Right ventricle myocardium inferior (tissue), 1 donor: ENCODE measurements around the gene CD274. TPM values are rescaled to one million over a fixed set of nuclear protein-coding genes. Genes with fewer than 3 reads are reported as not detected.

ENCODE experiments used
- ATAC-seq: fragments of 200-7000 bp; cut with Tn5 transposase; one replicate; pipeline ENCODE4 v1.9.1; 2020; ENCODE audit warnings: mild to moderate bottlenecking, moderate library complexity
- DNase-seq: peaks from one replicate; pipeline ENCODE4 v3.0.0; 2021; ENCODE audit errors: missing footprints
- intact Hi-C: fragments of 100-400 bp; cut with DNase I; formaldehyde crosslinking; loops from one replicate; pipeline ENCODE4 v1.11.0; 2022
- total RNA-seq: library from RNA; stranded (reverse); fragmentation: NEBNext Ultra II Directional; extraction: Animal tissue kit (Norgen Biotek cat#: 25700); gene quantifications from one replicate; pipeline ENCODE4 v1.2.1, GENCODE V29; 2021
- donor health status: DM: no; HTN: yes; CAD: no; lungs with severe emphysema.

The CD274 gene
- total RNA-seq, 1 donor from 2014 or later: 12.0 TPM

GRCh38 chr9:5513966-5514616 lies 63.7 kb downstream of the CD274 start:
- no peak for DNase-seq
- intact Hi-C loops: no loop called here
- no peak for ATAC-seq

- DNase-seq (no peak), ATAC-seq (no peak)
- intact Hi-C loops: loop anchor here (5.0 kb wide), 1 partner anchor 48 kb away; no protein-coding TSS in a partner anchor
These were observed 64.4 kb downstream of the CD274 start for GRCh38 chr9:5514617-5515260.

- ATAC-seq (no peak), DNase-seq (no peak)
- intact Hi-C loops: loop anchor here (5.0 kb wide), 1 partner anchor 47 kb away; no protein-coding TSS in a partner anchor
These were observed 64.9 kb downstream of the CD274 start for GRCh38 chr9:5515261-5515650.

- ATAC-seq (no peak), DNase-seq (no peak)
- intact Hi-C loops: loop anchor here (5.0 kb wide), 1 partner anchor 46 kb away; no protein-coding TSS in a partner anchor
These were observed 66.3 kb downstream of the CD274 start for GRCh38 chr9:5516453-5517220.

GRCh38 chr9:5518171-5518936 lies 68.0 kb downstream of the CD274 start:
- ATAC-seq (peak; percentile 65), DNase-seq (no peak)
- intact Hi-C loops: loop anchor here (5.0 kb wide), 1 partner anchor 44 kb away; no protein-coding TSS in a partner anchor

GRCh38 chr9:5518937-5519319 lies 68.6 kb downstream of the CD274 start:
- ATAC-seq: no peak
- intact Hi-C loops: loop anchor here (5.0 kb wide), 1 partner anchor 43 kb away; no protein-coding TSS in a partner anchor
- DNase-seq: no peak

Other genes with a start within 250 kb of the CD274 start
- gene INSL4, start 219.1 kb upstream of the CD274 start, total RNA-seq: not detected
- not detected for gene RLN2, start 145.8 kb upstream of the CD274 start, total RNA-seq
- 0.43 TPM for gene RLN1, start 110.7 kb upstream of the CD274 start, total RNA-seq
- gene PLGRKT, start 12.6 kb upstream of the CD274 start, total RNA-seq: 44.3 TPM
- gene PDCD1LG2, start 60.0 kb downstream of the CD274 start, total RNA-seq: 3.3 TPM
- gene RIC1, start 178.6 kb downstream of the CD274 start, total RNA-seq: 6.9 TPM